Peyer's patch (tissue), 4 donors: ENCODE data around the gene ARFGAP1. TPM values are rescaled to one million over a fixed set of nuclear protein-coding genes. Genes with fewer than 3 reads are reported as not detected.

Experiments used
- DNase-seq, 3 donors: peaks; one replicate each; pipeline ENCODE4 v3.0.0-alpha.2; 2017 to 2019
- H3K27ac ChIP-seq, 4 donors: fragments of 200-600 bp; sonication (generic); one replicate each; pipeline ENCODE4 v1.5.1; 2016 to 2019
- H3K27me3 ChIP-seq, 2 donors: fragments of 200-600 bp; sonication (generic); one replicate each; pipeline ENCODE4 v1.5.1; 2019
- H3K36me3 ChIP-seq, 3 donors: fragments of 200-600 bp; sonication (generic); one replicate each; pipeline ENCODE4 v1.5.1; 2016 to 2019
- H3K4me1 ChIP-seq, 4 donors: fragments of 200-600 bp; sonication (generic); one replicate each; pipeline ENCODE4 v1.5.1; 2016 to 2019
- H3K4me3 ChIP-seq, 4 donors: fragments of 200-600 bp; sonication (generic); 1 replicate in 3 of 4; 2 replicates in 1 of 4; pipeline ENCODE4 v1.5.1; 2016 to 2019; ENCODE audit warnings: mild to moderate bottlenecking in 1 of 4
- H3K9me3 ChIP-seq, 4 donors: fragments of 200-600 bp; sonication (generic); one replicate each; pipeline ENCODE4 v1.5.1; 2016 to 2019; ENCODE audit warnings: mild to moderate bottlenecking in 1 of 4
- CTCF ChIP-seq, 6 experiments: fragments of 450-650 bp in 4 of 6; fragments of 200-600 bp in 2 of 6; sonication (generic) in 1 of 6; IDR thresholded peaks; one replicate each; pipeline ENCODE4 v1.5.1; 2017 to 2019; ENCODE audit warnings: antibody characterized with exemption in 6 of 6, mild to moderate bottlenecking in 3 of 6, moderate library complexity in 1 of 6
- POLR2A ChIP-seq, 2 donors: fragments of 450-650 bp; IDR thresholded peaks; one replicate each; pipeline ENCODE4 v1.5.1; 2017; ENCODE audit warnings: antibody characterized with exemption in 2 of 2, mild to moderate bottlenecking in 2 of 2, moderate library complexity in 2 of 2
- total RNA-seq, 4 donors: library from RNA; depleted of rRNA; stranded (reverse); fragments of >200 nt; gene quantifications; one replicate each; pipeline ENCODE4 v1.1.0, GENCODE V29; 2016

ARFGAP1 gene
- total RNA-seq, 4 donors from 2014 or later: 66.6 to 149 (median 89.8) TPM

- no peaks in the 10 kb centered on the region for H3K27me3 ChIP-seq
- H3K36me3 ChIP-seq: no peaks in the 10 kb centered on the region
- H3K4me1 ChIP-seq: no peaks in the 10 kb centered on the region
- H3K4me3 ChIP-seq: no peak overlapping the region
- H3K27ac ChIP-seq: no peak overlapping the region
- no peaks in the 10 kb centered on the region for H3K9me3 ChIP-seq
- no peak for TF ChIP-seq POLR2A (IDR thresholded peaks at IDR 0.05)
- TF ChIP-seq CTCF (IDR thresholded peaks at IDR 0.05): no peak
- no peak for DNase-seq
Observed at GRCh38 chr20:63241272-63241671, 31.3 kb upstream of the ARFGAP1 start.

GRCh38 chr20:63242736-63243135 lies 29.9 kb upstream of the ARFGAP1 start:
- DNase-seq: no peak
- Histone ChIP-seq H3K27me3 (no peaks in the 10 kb centered on the region), H3K9me3 (no peaks in the 10 kb centered on the region), H3K4me1 (no peaks in the 10 kb centered on the region), H3K27ac (no peak overlapping the region), H3K4me3 (no peak overlapping the region), H3K36me3 (no peaks in the 10 kb centered on the region)
- TF ChIP-seq CTCF (IDR thresholded peaks at IDR 0.05): no peak
- TF ChIP-seq POLR2A (IDR thresholded peaks at IDR 0.05): no peak

GRCh38 chr20:63243604-63244247 lies 28.9 kb upstream of the ARFGAP1 start:
- Histone ChIP-seq H3K4me1 (no peaks in the 10 kb centered on the region), H3K36me3 (no peaks in the 10 kb centered on the region), H3K9me3 (no peaks in the 10 kb centered on the region), H3K27ac (no peak overlapping the region), H3K27me3 (peaks cover 0 to 8% of the 10 kb centered on the region in 2 donors), H3K4me3 (no peak overlapping the region)
- DNase-seq: no peak
- TF ChIP-seq POLR2A (IDR thresholded peaks at IDR 0.05): no peak
- TF ChIP-seq CTCF (IDR thresholded peaks at IDR 0.05): no peak

GRCh38 chr20:63244468-63244867 lies 28.1 kb upstream of the ARFGAP1 start:
- Histone ChIP-seq H3K4me1 (no peaks in the 10 kb centered on the region), H3K4me3 (no peak overlapping the region), H3K36me3 (no peaks in the 10 kb centered on the region), H3K27me3 (peaks cover 0 to 8% of the 10 kb centered on the region in 2 donors), H3K9me3 (no peaks in the 10 kb centered on the region), H3K27ac (no peak overlapping the region)
- DNase-seq: no peak
- TF ChIP-seq POLR2A (IDR thresholded peaks at IDR 0.05) (no peak), CTCF (IDR thresholded peaks at IDR 0.05) (no peak)

GRCh38 chr20:63246490-63247288 lies 25.9 kb upstream of the ARFGAP1 start:
- Histone ChIP-seq H3K4me3 (no peak overlapping the region), H3K27ac (no peak overlapping the region), H3K27me3 (peaks cover 0 to 8% of the 10 kb centered on the region in 2 donors), H3K4me1 (no peaks in the 10 kb centered on the region), H3K36me3 (no peaks in the 10 kb centered on the region), H3K9me3 (no peaks in the 10 kb centered on the region)
- no peak for TF ChIP-seq POLR2A (IDR thresholded peaks at IDR 0.05)
- no peak for TF ChIP-seq CTCF (IDR thresholded peaks at IDR 0.05)
- no peak for DNase-seq
